HL-60 (cell line): Measurements from ENCODE around the gene PPP2R3A.

Experiments used
- DNase-seq, 2 experiments: peaks; one replicate each; pipeline ENCODE4 v3.0.0-alpha.2; 2010 to 2020; ENCODE audit warnings: low read depth in 1 of 2, low spot score in 1 of 2
- H3K27ac ChIP-seq: fragments of 250-450 bp; sonication (Bioruptor Pico); replicated peaks from 2 replicates; pipeline ENCODE4 v1.5.1; 2020; ENCODE audit warnings: mild to moderate bottlenecking, moderate library complexity
- H3K27me3 ChIP-seq: fragments of 250-450 bp; sonication (Bioruptor Pico); 2 replicates; pipeline ENCODE4 v1.5.1; 2021; ENCODE audit warnings: mild to moderate bottlenecking, moderate library complexity; ENCODE audit not compliant: insufficient read depth, poor library complexity, severe bottlenecking
- H3K4me3 ChIP-seq: replicated peaks from 2 replicates; pipeline ENCODE4 v1.5.1; 2011; ENCODE audit warnings: mild to moderate bottlenecking, control low read depth, low read length; ENCODE audit not compliant: insufficient read depth
- CTCF ChIP-seq: IDR thresholded peaks from one replicate; pipeline ENCODE4 v1.5.1; 2011; ENCODE audit warnings: low read length, control low read depth, inconsistent platforms; ENCODE audit not compliant: insufficient read depth
- GABPA ChIP-seq: IDR thresholded peaks from 2 replicates; pipeline ENCODE4 v1.6.1; 2012; ENCODE audit warnings: low read depth
- POLR2AphosphoS5 ChIP-seq: IDR thresholded peaks from 2 replicates; pipeline ENCODE4 v1.6.1; 2012; ENCODE audit warnings: low read depth
- REST ChIP-seq: IDR thresholded peaks from 2 replicates; pipeline ENCODE4 v1.6.1; 2012; ENCODE audit warnings: low read depth; ENCODE audit not compliant: insufficient replicate concordance
- SPI1 ChIP-seq: IDR thresholded peaks from 2 replicates; pipeline ENCODE4 v1.6.1; 2012; ENCODE audit warnings: low read depth, mild to moderate bottlenecking, borderline replicate concordance

The PPP2R3A gene

DNA sequence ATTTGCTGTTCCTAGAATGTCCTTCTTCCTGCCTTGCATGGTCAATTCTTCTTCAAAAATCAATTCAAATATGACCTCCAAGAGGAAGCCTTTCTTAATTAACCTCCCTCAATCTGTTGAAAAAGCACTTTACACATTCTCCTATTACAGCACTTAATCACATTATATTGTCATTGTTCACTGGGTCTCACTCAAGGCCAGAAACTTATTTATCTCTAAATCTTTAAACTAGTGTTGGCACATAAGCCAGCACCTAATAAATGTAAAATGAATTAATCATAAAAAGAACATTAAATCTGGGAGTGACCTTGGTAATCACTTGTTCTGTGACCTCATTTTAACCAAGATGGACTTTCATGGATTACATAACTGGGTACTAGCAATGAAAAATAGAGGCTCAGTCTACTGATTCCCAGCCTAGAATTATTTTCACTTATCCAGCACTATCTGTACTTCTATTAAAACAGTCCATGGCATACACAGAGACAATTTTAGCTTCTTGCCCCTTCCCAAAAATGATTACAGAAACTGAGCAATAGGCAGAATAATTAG lies 208.5 kb downstream of the PPP2R3A start:
- no peak for DNase-seq
- Histone ChIP-seq H3K4me3 (no peak overlapping the region), H3K27ac (no peak overlapping the region), H3K27me3 (no peaks in the 10 kb centered on the region)
- no peak for TF ChIP-seq REST
- no peak for TF ChIP-seq CTCF
- TF ChIP-seq POLR2AphosphoS5: no peak
- no peak for TF ChIP-seq GABPA
- TF ChIP-seq SPI1: no peak

GRCh38 chr3:136177876-136178275 lies 212.3 kb downstream of the PPP2R3A start:
- TF ChIP-seq CTCF (no peak), POLR2AphosphoS5 (no peak), SPI1 (no peak), REST (no peak), GABPA (no peak)
- no peak for DNase-seq
- Histone ChIP-seq H3K27me3 (no peaks in the 10 kb centered on the region), H3K27ac (no peak overlapping the region), H3K4me3 (no peak overlapping the region)

- DNase-seq: no peak
- TF ChIP-seq SPI1 (no peak), CTCF (no peak), REST (no peak), POLR2AphosphoS5 (no peak), GABPA (no peak)
- no peak overlapping the region for H3K27ac ChIP-seq
- no peak overlapping the region for H3K4me3 ChIP-seq
- H3K27me3 ChIP-seq: no peaks in the 10 kb centered on the region
Observed at GRCh38 chr3:136181741-136182140, 216.2 kb downstream of the PPP2R3A start.
